OCI-LY1 (cell line): ENCODE results near the gene TATDN2.

Source experiments
- H2AFZ ChIP-seq: fragments of 200-600 bp; sonication (generic), shearing (Covaris generic); 2 replicates; pipeline ENCODE4 v1.6.0; 2014; ENCODE audit warnings: antibody characterized with exemption, mild to moderate bottlenecking, low read length
- H3F3A ChIP-seq: fragments of 200-600 bp; sonication (generic), shearing (Covaris generic); 2 replicates; pipeline ENCODE4 v1.6.0; 2014; ENCODE audit warnings: mild to moderate bottlenecking, antibody characterized with exemption, low read length, moderate library complexity; ENCODE audit not compliant: insufficient read depth
- H3K27ac ChIP-seq: fragments of 200-600 bp; sonication (generic); 2 replicates; pipeline ENCODE4 v1.5.1; 2014; ENCODE audit warnings: low read length, mixed run types, mild to moderate bottlenecking, low read depth; ENCODE audit not compliant: poor library complexity, severe bottlenecking
- H3K27me3 ChIP-seq: fragments of 200-600 bp; sonication (generic); 2 replicates; pipeline ENCODE4 v1.6.0; 2014; ENCODE audit warnings: antibody characterized with exemption, mild to moderate bottlenecking, low read length, moderate library complexity; ENCODE audit not compliant: insufficient read depth
- H3K36me3 ChIP-seq: fragments of 200-600 bp; sonication (generic); 2 replicates; pipeline ENCODE4 v1.6.1; 2014; ENCODE audit warnings: mild to moderate bottlenecking, antibody characterized with exemption, low read length, moderate library complexity, mixed read lengths; ENCODE audit not compliant: insufficient read depth
- H3K4me1 ChIP-seq: fragments of 200-600 bp; sonication (generic); 2 replicates; pipeline ENCODE4 v1.5.1; 2014; ENCODE audit warnings: mild to moderate bottlenecking, low read length, moderate library complexity; ENCODE audit not compliant: insufficient read depth, severe bottlenecking
- H3K4me2 ChIP-seq: fragments of 200-600 bp; sonication (generic), shearing (Covaris generic); 2 replicates; pipeline ENCODE4 v1.6.1; 2014; ENCODE audit warnings: low read length
- H3K4me3 ChIP-seq: fragments of 200-600 bp; sonication (generic); 2 replicates; pipeline ENCODE4 v1.5.1; 2014; ENCODE audit warnings: low read length, low read depth, mild to moderate bottlenecking, mixed read lengths; ENCODE audit not compliant: poor library complexity, severe bottlenecking
- H3K79me2 ChIP-seq: fragments of 200-600 bp; shearing (Covaris generic); 2 replicates; pipeline ENCODE4 v1.6.1; 2016; ENCODE audit warnings: mixed run types, low read length, mixed read lengths; ENCODE audit not compliant: insufficient read depth
- H3K9ac ChIP-seq: fragments of 200-600 bp; sonication (generic), shearing (Covaris generic); 2 replicates; pipeline ENCODE4 v1.6.1; 2014; ENCODE audit warnings: mild to moderate bottlenecking, low read length, mixed read lengths
- H3K9me2 ChIP-seq: fragments of 200-600 bp; sonication (generic), shearing (Covaris generic); 2 replicates; pipeline ENCODE4 v1.6.1; 2014; ENCODE audit warnings: low read depth, mild to moderate bottlenecking, low read length, mixed read lengths
- H3K9me3 ChIP-seq: fragments of 200-600 bp; shearing (Covaris generic); 2 replicates; pipeline ENCODE4 v1.6.1; 2014; ENCODE audit warnings: low read length, mixed read lengths
- H4K20me1 ChIP-seq: fragments of 200-600 bp; sonication (generic), shearing (Covaris generic); 2 replicates; pipeline ENCODE4 v1.6.0; 2016; ENCODE audit warnings: mild to moderate bottlenecking, low read length; ENCODE audit not compliant: insufficient read depth
- CTCF ChIP-seq: fragments of 200-600 bp; sonication (generic), shearing (Covaris generic); IDR thresholded peaks from 2 replicates; pipeline ENCODE4 v1.5.1; 2017; ENCODE audit warnings: mild to moderate bottlenecking, antibody characterized with exemption, low read length, moderate library complexity, mixed read lengths
- EZH2 ChIP-seq: fragments of 200-600 bp; sonication (generic), shearing (Covaris generic); IDR thresholded peaks from 2 replicates; pipeline ENCODE4 v1.8.0; 2017; ENCODE audit warnings: borderline replicate concordance, mixed run types, mild to moderate bottlenecking, antibody characterized with exemption, low read length, moderate library complexity, mixed read lengths

TATDN2 gene

GRCh38 chr3:10238345-10239183 is 9.7 kb upstream of the TATDN2 start:
- H3K9me3 ChIP-seq: no peaks in the 10 kb centered on the region
- H3K36me3 ChIP-seq: peaks cover 82% of the 10 kb centered on the region
- no peak overlapping the region for H2AFZ ChIP-seq
- no peak overlapping the region for H3K27ac ChIP-seq
- H3K9me2 ChIP-seq: no peaks in the 10 kb centered on the region
- no peaks in the 10 kb centered on the region for H3K27me3 ChIP-seq
- H4K20me1 ChIP-seq: no peaks in the 10 kb centered on the region
- no peak overlapping the region for H3K4me2 ChIP-seq
- H3K4me1 ChIP-seq: no peaks in the 10 kb centered on the region
- H3K79me2 ChIP-seq: no peaks in the 10 kb centered on the region
- H3F3A ChIP-seq: no peaks in the 10 kb centered on the region
- H3K4me3 ChIP-seq: no peak overlapping the region
- H3K9ac ChIP-seq: no peak overlapping the region
- TF ChIP-seq EZH2: no peak
- no peak for TF ChIP-seq CTCF

GRCh38 chr3:10240799-10241198 is 7.5 kb upstream of the TATDN2 start:
- no peak overlapping the region for H3K27ac ChIP-seq

GRCh38 chr3:10242182-10243065 is 5.8 kb upstream of the TATDN2 start:
- peaks cover 73% of the 10 kb centered on the region for H3K36me3 ChIP-seq
- TF ChIP-seq EZH2 (no peak), CTCF (no peak)
- H3K9ac ChIP-seq: no peak overlapping the region
- no peaks in the 10 kb centered on the region for H3K79me2 ChIP-seq
- no peak overlapping the region for H3K27ac ChIP-seq
- H3K9me3 ChIP-seq: peaks cover 18% of the 10 kb centered on the region
- H4K20me1 ChIP-seq: no peaks in the 10 kb centered on the region
- no peaks in the 10 kb centered on the region for H3K9me2 ChIP-seq
- H3K27me3 ChIP-seq: no peaks in the 10 kb centered on the region
- H3K4me1 ChIP-seq: peaks cover 4% of the 10 kb centered on the region
- no peaks in the 10 kb centered on the region for H3F3A ChIP-seq
- no peak overlapping the region for H3K4me3 ChIP-seq
- no peak overlapping the region for H3K4me2 ChIP-seq
- H2AFZ ChIP-seq: no peak overlapping the region

More at GRCh38 chr3:10240799-10241198, 7.5 kb upstream of the TATDN2 start:
- H3F3A ChIP-seq: no peaks in the 10 kb centered on the region
- H2AFZ ChIP-seq: no peak overlapping the region
- TF ChIP-seq CTCF (no peak), EZH2 (no peak)
- no peak overlapping the region for H3K9ac ChIP-seq
- peaks cover 82% of the 10 kb centered on the region for H3K36me3 ChIP-seq
- H4K20me1 ChIP-seq: no peaks in the 10 kb centered on the region
- H3K27me3 ChIP-seq: no peaks in the 10 kb centered on the region
- H3K4me3 ChIP-seq: no peak overlapping the region
- H3K9me2 ChIP-seq: no peaks in the 10 kb centered on the region
- no peak overlapping the region for H3K4me2 ChIP-seq
- H3K9me3 ChIP-seq: peaks cover 18% of the 10 kb centered on the region
- no peaks in the 10 kb centered on the region for H3K79me2 ChIP-seq
- no peaks in the 10 kb centered on the region for H3K4me1 ChIP-seq
